Activated B cell treated with CpG ODN at 0.5 μM for 24 hours (primary cell): ENCODE measurements around the gene LECT2. TPM values are rescaled to one million over a fixed set of nuclear protein-coding genes. Genes with fewer than 3 reads are reported as not detected.

Experiments used
- ATAC-seq: fragments of 200-7000 bp; cut with Tn5 transposase; one replicate; pipeline ENCODE4 v1.10.0; 2021; ENCODE audit warnings: low read depth, mild to moderate bottlenecking, moderate library complexity
- CTCF ChIA-PET: fragments of 350-600 bp; sonication (Branson Sonifier 250); formaldehyde crosslinking; loops from one replicate; lab custom pipeline; 2021; ENCODE audit warnings: antibody characterized with exemption; lab: Charles Lee
- POLR2A ChIA-PET: fragments of 350-600 bp; sonication (Branson Sonifier 250); formaldehyde crosslinking; loops from one replicate; lab custom pipeline; 2021; ENCODE audit warnings: antibody characterized with exemption; lab: Charles Lee
- DNase-seq: peaks from one replicate; pipeline ENCODE4 v3.0.0; 2022
- H3K27ac Mint-ChIP-seq: one replicate; pipeline ENCODE4 v1.8.0; 2020; ENCODE audit warnings: mixed read lengths
- H3K27me3 Mint-ChIP-seq: one replicate; pipeline ENCODE4 v1.8.0; 2021; ENCODE audit warnings: mixed read lengths
- H3K36me3 Mint-ChIP-seq: one replicate; pipeline ENCODE4 v1.8.0; 2021; ENCODE audit warnings: low read depth, mixed read lengths
- H3K4me1 Mint-ChIP-seq: one replicate; pipeline ENCODE4 v1.8.0; 2021; ENCODE audit warnings: mixed read lengths
- H3K4me3 Mint-ChIP-seq: one replicate; pipeline ENCODE4 v1.8.0; 2020; ENCODE audit warnings: mild to moderate bottlenecking, mixed read lengths
- H3K9me3 Mint-ChIP-seq: one replicate; pipeline ENCODE4 v1.8.0; 2020; ENCODE audit warnings: mixed read lengths
- intact Hi-C: fragments of 100-400 bp; cut with micrococcal nuclease; formaldehyde crosslinking; loops from one replicate; pipeline ENCODE4 v1.15.1; 2024
- total RNA-seq: library from RNA; stranded (reverse); gene quantifications from 2 replicates; pipeline ENCODE4 v1.2.3, GENCODE V29; 2022
- TF ChIP-seq, protein P1 (sequence below): fragments of 200-600 bp; IDR thresholded peaks from one replicate; pipeline ENCODE4 v1.8.0; 2022; ENCODE audit warnings: antibody characterized with exemption, mild to moderate bottlenecking

LECT2 gene
- total RNA-seq, 1 donor from 2014 or later, result not detected

DNA sequence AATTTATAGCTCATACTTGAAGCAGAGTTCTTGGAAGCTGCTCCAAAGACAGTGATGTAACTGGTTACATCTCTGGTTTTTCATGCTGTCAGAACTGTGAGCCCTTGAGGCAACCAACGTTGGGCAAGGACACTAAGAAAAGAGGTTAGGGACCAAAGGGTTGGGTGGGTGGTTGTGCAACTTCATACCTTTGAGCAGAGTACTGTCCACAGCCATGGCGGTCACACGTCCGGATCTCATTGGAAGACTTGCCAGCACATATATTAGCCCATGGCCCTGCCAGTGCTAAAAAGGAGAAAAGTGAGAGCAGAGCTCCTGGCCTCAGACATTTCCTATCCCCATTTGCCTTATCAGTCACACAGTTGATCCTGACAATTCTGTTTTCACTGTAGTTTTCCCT lies 2.1 kb downstream of the LECT2 start:
- Mint-ChIP-seq H3K27me3 (peaks cover 2% of the 10 kb centered on the region), H3K27ac (no peak overlapping the region), H3K4me3 (no peak overlapping the region), H3K4me1 (peaks cover 4% of the 10 kb centered on the region), H3K9me3 (no peaks in the 10 kb centered on the region), H3K36me3 (no peaks in the 10 kb centered on the region)
- ATAC-seq, result no peak
- intact Hi-C loops, result no loop called here
- no peak for DNase-seq
- CTCF ChIA-PET, result no interaction called here
- TF ChIP-seq, protein P1, sequence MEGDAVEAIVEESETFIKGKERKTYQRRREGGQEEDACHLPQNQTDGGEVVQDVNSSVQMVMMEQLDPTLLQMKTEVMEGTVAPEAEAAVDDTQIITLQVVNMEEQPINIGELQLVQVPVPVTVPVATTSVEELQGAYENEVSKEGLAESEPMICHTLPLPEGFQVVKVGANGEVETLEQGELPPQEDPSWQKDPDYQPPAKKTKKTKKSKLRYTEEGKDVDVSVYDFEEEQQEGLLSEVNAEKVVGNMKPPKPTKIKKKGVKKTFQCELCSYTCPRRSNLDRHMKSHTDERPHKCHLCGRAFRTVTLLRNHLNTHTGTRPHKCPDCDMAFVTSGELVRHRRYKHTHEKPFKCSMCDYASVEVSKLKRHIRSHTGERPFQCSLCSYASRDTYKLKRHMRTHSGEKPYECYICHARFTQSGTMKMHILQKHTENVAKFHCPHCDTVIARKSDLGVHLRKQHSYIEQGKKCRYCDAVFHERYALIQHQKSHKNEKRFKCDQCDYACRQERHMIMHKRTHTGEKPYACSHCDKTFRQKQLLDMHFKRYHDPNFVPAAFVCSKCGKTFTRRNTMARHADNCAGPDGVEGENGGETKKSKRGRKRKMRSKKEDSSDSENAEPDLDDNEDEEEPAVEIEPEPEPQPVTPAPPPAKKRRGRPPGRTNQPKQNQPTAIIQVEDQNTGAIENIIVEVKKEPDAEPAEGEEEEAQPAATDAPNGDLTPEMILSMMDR, result no peak
- POLR2A ChIA-PET, result no interaction called here

DNA sequence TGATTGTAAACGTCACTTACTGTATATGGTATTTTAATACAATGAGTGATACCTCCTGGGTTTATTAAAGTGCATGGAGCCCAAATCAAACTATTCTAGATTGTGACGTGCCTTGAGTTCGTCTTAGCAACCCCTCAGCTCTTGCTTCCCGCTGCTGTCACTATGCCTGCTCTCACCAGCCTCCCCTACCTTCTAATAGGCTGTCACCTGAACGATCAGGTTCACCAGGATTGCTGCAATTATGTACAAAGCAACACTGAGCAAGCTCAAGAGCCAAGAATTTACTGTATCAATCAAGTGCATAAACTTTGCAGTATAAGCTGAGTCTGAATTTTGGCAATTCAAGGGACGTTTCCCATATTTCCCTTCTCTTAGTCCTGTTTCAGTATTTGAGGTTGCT lies 3.0 kb downstream of the LECT2 start:
- ATAC-seq (no peak), DNase-seq (no peak)
- ChIA-PET POLR2A (no interaction called here), CTCF (no interaction called here)
- no peaks in the 10 kb centered on the region for H3K9me3 Mint-ChIP-seq
- intact Hi-C loops, result no loop called here
- peaks cover 2% of the 10 kb centered on the region for H3K27me3 Mint-ChIP-seq
- TF ChIP-seq, protein P1, result no peak
- peaks cover 4% of the 10 kb centered on the region for H3K4me1 Mint-ChIP-seq
- no peaks in the 10 kb centered on the region for H3K36me3 Mint-ChIP-seq
- no peak overlapping the region for H3K4me3 Mint-ChIP-seq
- H3K27ac Mint-ChIP-seq, result no peak overlapping the region

DNA sequence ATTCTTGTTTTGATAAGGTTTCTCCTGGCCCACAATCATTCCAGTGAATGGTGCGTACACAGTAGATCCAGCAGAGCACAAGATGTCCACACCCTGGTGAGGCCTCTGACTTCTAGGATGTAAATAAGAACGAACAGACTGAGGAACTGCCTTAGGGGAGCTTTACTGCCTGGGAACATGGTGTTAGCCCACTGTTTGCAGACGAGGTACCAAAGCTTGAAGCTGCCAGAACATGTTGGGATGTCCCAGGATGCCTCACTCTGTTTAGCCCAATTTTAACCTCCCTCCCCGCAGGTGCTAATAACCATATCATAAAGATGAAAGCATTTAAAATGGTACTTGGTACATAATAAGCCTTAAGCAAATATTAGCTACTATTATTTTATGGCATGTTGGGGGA lies 3.5 kb downstream of the LECT2 start:
- Mint-ChIP-seq H3K27ac (no peak overlapping the region), H3K9me3 (no peaks in the 10 kb centered on the region), H3K4me3 (no peak overlapping the region), H3K4me1 (peaks cover 4% of the 10 kb centered on the region), H3K36me3 (no peaks in the 10 kb centered on the region), H3K27me3 (peaks cover 2% of the 10 kb centered on the region)
- TF ChIP-seq, protein P1, result no peak
- ChIA-PET POLR2A (interaction anchor here (0.5 kb wide), 1 partner anchor 192 kb away, joined by 3 read pairs; no protein-coding TSS in a partner anchor), CTCF (no interaction called here)
- intact Hi-C loops, result no loop called here
- ATAC-seq (no peak), DNase-seq (no peak)

DNA sequence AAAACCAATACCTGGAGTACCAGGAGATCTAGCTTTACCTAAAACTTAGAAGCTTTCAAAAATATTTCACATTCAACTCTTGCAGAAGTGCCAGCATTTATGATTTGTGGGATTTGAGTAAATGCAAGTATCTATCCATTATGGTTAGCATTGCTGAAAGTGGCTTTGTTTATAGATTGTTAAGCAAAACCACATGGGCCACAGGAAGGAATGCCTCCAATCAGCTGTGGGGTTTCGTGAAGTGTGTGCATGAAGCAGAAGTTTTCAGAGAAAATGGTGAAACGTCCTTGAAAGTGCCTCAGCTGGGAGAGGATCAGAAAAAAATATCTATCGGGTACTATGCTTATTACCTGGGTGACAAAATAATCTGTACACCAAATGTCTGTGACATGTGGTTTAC lies 4.2 kb downstream of the LECT2 start:
- no peak for ATAC-seq
- Mint-ChIP-seq H3K4me1 (peaks cover 3% of the 10 kb centered on the region), H3K27ac (no peak overlapping the region), H3K36me3 (no peaks in the 10 kb centered on the region), H3K4me3 (no peak overlapping the region), H3K9me3 (no peaks in the 10 kb centered on the region), H3K27me3 (peaks cover 2% of the 10 kb centered on the region)
- ChIA-PET POLR2A (no interaction called here), CTCF (no interaction called here)
- TF ChIP-seq, protein P1, result no peak
- intact Hi-C loops, result no loop called here
- DNase-seq, result no peak

DNA sequence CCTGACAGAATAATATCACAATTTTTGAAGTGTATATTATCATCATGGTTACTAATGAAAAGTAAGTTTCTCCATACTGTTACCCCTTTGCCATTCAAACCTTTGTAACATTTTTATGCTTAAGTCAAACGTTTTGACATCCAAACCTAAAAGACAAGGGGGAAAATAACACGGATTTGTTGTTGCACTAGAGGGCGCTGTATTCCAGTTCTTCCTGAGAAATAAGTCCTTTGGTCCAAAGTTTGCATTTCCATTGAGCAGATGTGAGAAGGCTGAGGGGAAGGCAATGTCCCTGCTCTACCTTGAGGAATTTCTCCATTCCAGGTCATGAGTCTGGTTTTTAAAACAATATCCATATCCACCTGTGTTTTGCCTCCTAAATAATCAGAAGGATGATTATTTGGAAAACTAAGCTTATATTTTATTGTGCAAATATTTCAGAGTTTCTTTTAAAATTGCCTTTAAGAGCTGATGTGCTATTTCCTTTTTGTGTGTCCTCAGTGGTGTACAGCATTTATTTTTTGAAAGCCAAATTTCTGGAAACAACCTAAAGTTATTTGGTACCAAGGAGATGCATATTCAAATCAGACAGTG lies 9.7 kb downstream of the LECT2 start:
- TF ChIP-seq, protein P1, result no peak
- H3K4me1 Mint-ChIP-seq, result no peaks in the 10 kb centered on the region
- ChIA-PET POLR2A (no interaction called here), CTCF (interaction anchor here (0.7 to 2.7 kb wide), 4 partner anchors 228 to 267 kb away, joined by 3 to 11 read pairs (median 4); no protein-coding TSS in a partner anchor)
- H3K36me3 Mint-ChIP-seq, result no peaks in the 10 kb centered on the region
- no peak overlapping the region for H3K27ac Mint-ChIP-seq
- ATAC-seq, result no peak
- intact Hi-C loops, result loop anchor here (1.0 to 5.0 kb wide), 4 partner anchors 117 to 267 kb away; no protein-coding TSS in a partner anchor
- peaks cover 12% of the 10 kb centered on the region for H3K27me3 Mint-ChIP-seq
- no peak for DNase-seq
- H3K4me3 Mint-ChIP-seq, result no peak overlapping the region
- no peaks in the 10 kb centered on the region for H3K9me3 Mint-ChIP-seq
